HepG2 (cell line): ENCODE data around the gene INAFM2.

ENCODE experiments used
- ATF3 ChIP-seq: sonication (generic); formaldehyde crosslinking; IDR thresholded peaks from 2 replicates; pipeline ENCODE4 v1.4.0; 2020; ENCODE audit warnings: missing genetic modification reagents
- CTCF ChIP-seq: sonication (generic); formaldehyde crosslinking; IDR thresholded peaks from 2 replicates; pipeline ENCODE4 v1.5.0; 2020; ENCODE audit warnings: mild to moderate bottlenecking, missing genetic modification reagents, moderate library complexity
- GABPB1 ChIP-seq: IDR thresholded peaks from 2 replicates; pipeline ENCODE4 v1.6.1; 2016; ENCODE audit warnings: mild to moderate bottlenecking, missing genetic modification reagents, moderate library complexity, missing compliant biosample characterization
- JDP2 ChIP-seq: sonication (generic); formaldehyde crosslinking; IDR thresholded peaks from 2 replicates; pipeline ENCODE4 v1.8.1; 2022; ENCODE audit warnings: missing genetic modification reagents, borderline replicate concordance
- KDM1A ChIP-seq: IDR thresholded peaks from 2 replicates; pipeline ENCODE4 v1.6.1; 2016; ENCODE audit warnings: missing compliant biosample characterization
- MYC ChIP-seq: sonication (generic); formaldehyde crosslinking; IDR thresholded peaks from 2 replicates; pipeline ENCODE4 v1.9.0; 2021; ENCODE audit warnings: missing genetic modification reagents, borderline replicate concordance
- NFRKB ChIP-seq: fragments of 450-650 bp; IDR thresholded peaks from 2 replicates; pipeline ENCODE4 v1.6.1; 2017
- NKX3-1 ChIP-seq: sonication (generic); formaldehyde crosslinking; IDR thresholded peaks from 2 replicates; pipeline ENCODE4 v1.5.0; 2020; ENCODE audit warnings: missing genetic modification reagents
- REST ChIP-seq, 2 experiments: IDR thresholded peaks; 2 replicates each; pipeline ENCODE4 v1.6.1; 2011 to 2012; ENCODE audit warnings: low read length in 2 of 2, borderline replicate concordance in 1 of 2, low read depth in 1 of 2, mild to moderate bottlenecking in 1 of 2, moderate library complexity in 1 of 2
- ZBTB1 ChIP-seq: sonication (generic); formaldehyde crosslinking; IDR thresholded peaks from 2 replicates; pipeline ENCODE4 v1.4.0; 2020; ENCODE audit warnings: missing genetic modification reagents, borderline replicate concordance
- ZMYM2 ChIP-seq: sonication (generic); formaldehyde crosslinking; IDR thresholded peaks from 2 replicates; pipeline ENCODE4 v1.8.0; 2022; ENCODE audit warnings: mild to moderate bottlenecking, missing genetic modification reagents
- ZNF124 ChIP-seq: sonication (generic); formaldehyde crosslinking; IDR thresholded peaks from 2 replicates; pipeline ENCODE4 v1.4.0; 2020; ENCODE audit warnings: missing genetic modification reagents
- ZSCAN20 ChIP-seq: sonication (generic); formaldehyde crosslinking; IDR thresholded peaks from 2 replicates; pipeline ENCODE4 v1.4.0; 2020; ENCODE audit warnings: missing genetic modification reagents, mild to moderate bottlenecking, borderline replicate concordance

GRCh38 chr15:40278026-40278425 lies 45.5 kb upstream of the INAFM2 start:
- no peak for TF ChIP-seq KDM1A (CRISPR knock-in tag)
- no peak for TF ChIP-seq MYC (CRISPR knock-in tag)
- no peak for TF ChIP-seq JDP2 (CRISPR knock-in tag)
- TF ChIP-seq REST (IDR thresholded peaks at IDR 0.05; ENCODE audit: borderline replicate concordance in 1 of 2, low read depth in 1 of 2, low read length in 2 of 2), result no peak
- no peak for TF ChIP-seq CTCF (CRISPR knock-in tag)
- TF ChIP-seq ZBTB1 (CRISPR knock-in tag), result no peak
- no peak for TF ChIP-seq ZMYM2 (CRISPR knock-in tag)
- no peak for TF ChIP-seq ZSCAN20
- TF ChIP-seq ZNF124, result no peak
- TF ChIP-seq NKX3-1 (CRISPR knock-in tag), result no peak
- no peak for TF ChIP-seq ATF3 (CRISPR knock-in tag)
- TF ChIP-seq NFRKB, result no peak
- TF ChIP-seq GABPB1 (CRISPR knock-in tag), result no peak
